ENCODE data around the gene ISG20L2.

- TF ChIP-seq, protein P1, sequence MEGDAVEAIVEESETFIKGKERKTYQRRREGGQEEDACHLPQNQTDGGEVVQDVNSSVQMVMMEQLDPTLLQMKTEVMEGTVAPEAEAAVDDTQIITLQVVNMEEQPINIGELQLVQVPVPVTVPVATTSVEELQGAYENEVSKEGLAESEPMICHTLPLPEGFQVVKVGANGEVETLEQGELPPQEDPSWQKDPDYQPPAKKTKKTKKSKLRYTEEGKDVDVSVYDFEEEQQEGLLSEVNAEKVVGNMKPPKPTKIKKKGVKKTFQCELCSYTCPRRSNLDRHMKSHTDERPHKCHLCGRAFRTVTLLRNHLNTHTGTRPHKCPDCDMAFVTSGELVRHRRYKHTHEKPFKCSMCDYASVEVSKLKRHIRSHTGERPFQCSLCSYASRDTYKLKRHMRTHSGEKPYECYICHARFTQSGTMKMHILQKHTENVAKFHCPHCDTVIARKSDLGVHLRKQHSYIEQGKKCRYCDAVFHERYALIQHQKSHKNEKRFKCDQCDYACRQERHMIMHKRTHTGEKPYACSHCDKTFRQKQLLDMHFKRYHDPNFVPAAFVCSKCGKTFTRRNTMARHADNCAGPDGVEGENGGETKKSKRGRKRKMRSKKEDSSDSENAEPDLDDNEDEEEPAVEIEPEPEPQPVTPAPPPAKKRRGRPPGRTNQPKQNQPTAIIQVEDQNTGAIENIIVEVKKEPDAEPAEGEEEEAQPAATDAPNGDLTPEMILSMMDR (IDR thresholded peaks at IDR 0.05 in 2 of 3, conservative IDR thresholded peaks at IDR 0.05 in 1 of 3; ENCODE audit: borderline replicate concordance in 1 of 3, insufficient read depth in 1 of 3, low read depth in 2 of 3, low read length in 2 of 3): no peak
- no peak for TF ChIP-seq ELF1 (IDR thresholded peaks at IDR 0.05; ENCODE audit: borderline replicate concordance, low read depth)
- TF ChIP-seq FOSL1 (IDR thresholded peaks at IDR 0.05; ENCODE audit: low read depth): no peak
- TF ChIP-seq JUND (IDR thresholded peaks at IDR 0.05): no peak
- no peak for TF ChIP-seq TCF7L2 (IDR thresholded peaks at IDR 0.05; ENCODE audit: borderline replicate concordance, extremely low read depth, insufficient read depth, insufficient read length)
Measured at GRCh38 chr1:156745881-156746280, 17.3 kb upstream of the ISG20L2 start.

Measured in HCT116 (cell line).